Stimulated activated CD4-positive, alpha-beta T cell treated with anti-CD3 and anti-CD28 coated beads, Interleukin-12 subunit alpha, Interleukin-12 subunit beta, amount 100 ng/mL, for 48 hours (primary cell): Measurements from ENCODE around the gene ZNF518B.

ENCODE experiments used
- DNase-seq, 3 donors: peaks; one replicate each; pipeline ENCODE4 v3.0.0-alpha.2; 2020; ENCODE audit warnings: low read depth in 2 of 3, low spot score in 1 of 3

The ZNF518B gene

GRCh38 chr4:10457255-10457801 lies at the start of gene ZNF518B:
Gene ZNF518B, minus strand, starts transcription at chr4:10457426. Its CDS starts 11,098 bp downstream, at chr4:10446328.
- DNase-seq: peak in 2 of 3 donors; percentile 44 to 68

GRCh38 chr4:10506077-10506476 lies 48.9 kb upstream of the ZNF518B start:
- DNase-seq: no peak

- no peak for DNase-seq
These were observed 47.4 kb upstream of the ZNF518B start for GRCh38 chr4:10504570-10505179.

- no peak for DNase-seq
These were observed 45.5 kb upstream of the ZNF518B start for GRCh38 chr4:10502717-10503116.

GRCh38 chr4:10500776-10501175 lies 43.5 kb upstream of the ZNF518B start:
- DNase-seq: no peak

- no peak for DNase-seq
These were observed 39.0 kb upstream of the ZNF518B start for GRCh38 chr4:10496200-10496599.

- DNase-seq: no peak
These were observed 38.4 kb upstream of the ZNF518B start for GRCh38 chr4:10495651-10496050.

- DNase-seq: no peak
These were observed 35.2 kb upstream of the ZNF518B start for GRCh38 chr4:10492464-10492863.

- DNase-seq: no peak
These were observed 34.2 kb upstream of the ZNF518B start for GRCh38 chr4:10491401-10491800.

GRCh38 chr4:10490996-10491395 lies 33.8 kb upstream of the ZNF518B start:
- no peak for DNase-seq

- DNase-seq: no peak
These were observed 25.7 kb upstream of the ZNF518B start for GRCh38 chr4:10482913-10483312.

GRCh38 chr4:10480616-10481015 lies 23.4 kb upstream of the ZNF518B start:
- DNase-seq: no peak

GRCh38 chr4:10478621-10479020 lies 21.4 kb upstream of the ZNF518B start:
- no peak for DNase-seq

GRCh38 chr4:10470505-10470904 lies 13.3 kb upstream of the ZNF518B start:
- no peak for DNase-seq

- no peak for DNase-seq
These were observed 8.9 kb upstream of the ZNF518B start for GRCh38 chr4:10466161-10466560.

- DNase-seq: no peak
These were observed 5.7 kb upstream of the ZNF518B start for GRCh38 chr4:10462876-10463275.

- no peak for DNase-seq
These were observed 4.7 kb upstream of the ZNF518B start for GRCh38 chr4:10461850-10462400.

- DNase-seq: peak; percentile 33 to 66 (median 52)
These were observed 4.0 kb upstream of the ZNF518B start for GRCh38 chr4:10461091-10461849.

GRCh38 chr4:10460313-10461047 lies 3.3 kb upstream of the ZNF518B start:
- DNase-seq: peak in 2 of 3 donors; percentile 37 to 47

GRCh38 chr4:10459305-10459704 lies 2.1 kb upstream of the ZNF518B start:
- no peak for DNase-seq

GRCh38 chr4:10458177-10458576 lies 951 bp upstream of the ZNF518B start:
- no peak for DNase-seq
